H1 (cell line): ENCODE measurements around the gene RAD51B.

Source experiments
- CEBPB ChIP-seq: IDR thresholded peaks from 2 replicates; pipeline ENCODE4 v1.6.1; 2012; ENCODE audit warnings: low read depth, low read length
- GABPA ChIP-seq: IDR thresholded peaks from 2 replicates; pipeline ENCODE4 v1.6.1; 2011; ENCODE audit warnings: mild to moderate bottlenecking, low read length, moderate library complexity, borderline replicate concordance; ENCODE audit not compliant: insufficient read depth
- HDAC2 ChIP-seq, 2 experiments: fragments of 300-600 bp in 1 of 2; sonication (generic) in 1 of 2; IDR thresholded peaks; 2 replicates each; pipeline ENCODE4 v1.6.1; 2011 to 2012; ENCODE audit warnings: low read depth in 2 of 2, low read length in 2 of 2, mild to moderate bottlenecking in 2 of 2, moderate library complexity in 2 of 2, borderline replicate concordance in 1 of 2, inconsistent platforms in 1 of 2
- POLR2A ChIP-seq, 2 experiments: IDR thresholded peaks; 1 replicate in 1 of 2; 2 replicates in 1 of 2; pipeline ENCODE4 v1.6.1; 2011; ENCODE audit warnings: low read depth in 2 of 2, low read length in 2 of 2, mild to moderate bottlenecking in 2 of 2; ENCODE audit errors: control extremely low read depth in 1 of 2
- TF ChIP-seq, protein P1 (sequence below), 3 experiments: IDR thresholded peaks; 1 replicate in 2 of 3; 2 replicates in 1 of 3; pipeline versions ENCODE4 v1.5.1 to v1.6.1; 2011; ENCODE audit warnings: low read length in 3 of 3, mild to moderate bottlenecking in 3 of 3, inconsistent platforms in 2 of 3, low read depth in 1 of 3, moderate library complexity in 1 of 3; ENCODE audit not compliant: insufficient read depth in 1 of 3; ENCODE audit errors: control extremely low read depth in 1 of 3

DNA sequence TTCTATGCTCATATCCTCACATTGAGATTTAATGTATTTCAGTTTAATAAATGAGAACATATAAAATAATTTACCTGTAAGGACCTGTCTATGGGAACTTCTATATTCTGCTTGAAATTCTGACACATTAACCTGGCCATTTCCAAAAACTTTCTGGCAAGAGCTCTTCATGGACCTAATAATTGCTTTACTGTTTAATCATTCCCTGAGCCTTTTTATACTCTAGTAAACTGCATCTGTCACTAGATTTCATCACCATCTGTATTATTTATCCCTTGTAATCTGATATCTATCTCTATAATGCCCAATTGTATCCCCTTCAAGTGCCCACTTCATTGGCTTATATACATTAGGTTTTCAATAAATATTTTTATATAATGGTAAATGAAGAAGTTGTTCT is 327.7 kb downstream of the RAD51B start:
- no peak for TF ChIP-seq HDAC2 (IDR thresholded peaks at IDR 0.05; ENCODE audit: borderline replicate concordance in 1 of 2, low read depth in 2 of 2, low read length in 2 of 2)
- TF ChIP-seq GABPA, result no peak
- TF ChIP-seq, protein P1, sequence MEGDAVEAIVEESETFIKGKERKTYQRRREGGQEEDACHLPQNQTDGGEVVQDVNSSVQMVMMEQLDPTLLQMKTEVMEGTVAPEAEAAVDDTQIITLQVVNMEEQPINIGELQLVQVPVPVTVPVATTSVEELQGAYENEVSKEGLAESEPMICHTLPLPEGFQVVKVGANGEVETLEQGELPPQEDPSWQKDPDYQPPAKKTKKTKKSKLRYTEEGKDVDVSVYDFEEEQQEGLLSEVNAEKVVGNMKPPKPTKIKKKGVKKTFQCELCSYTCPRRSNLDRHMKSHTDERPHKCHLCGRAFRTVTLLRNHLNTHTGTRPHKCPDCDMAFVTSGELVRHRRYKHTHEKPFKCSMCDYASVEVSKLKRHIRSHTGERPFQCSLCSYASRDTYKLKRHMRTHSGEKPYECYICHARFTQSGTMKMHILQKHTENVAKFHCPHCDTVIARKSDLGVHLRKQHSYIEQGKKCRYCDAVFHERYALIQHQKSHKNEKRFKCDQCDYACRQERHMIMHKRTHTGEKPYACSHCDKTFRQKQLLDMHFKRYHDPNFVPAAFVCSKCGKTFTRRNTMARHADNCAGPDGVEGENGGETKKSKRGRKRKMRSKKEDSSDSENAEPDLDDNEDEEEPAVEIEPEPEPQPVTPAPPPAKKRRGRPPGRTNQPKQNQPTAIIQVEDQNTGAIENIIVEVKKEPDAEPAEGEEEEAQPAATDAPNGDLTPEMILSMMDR (IDR thresholded peaks at IDR 0.05; ENCODE audit: control extremely low read depth in 1 of 3, insufficient read depth in 1 of 3, low read depth in 1 of 3, low read length in 3 of 3), result no peak
- TF ChIP-seq POLR2A (IDR thresholded peaks at IDR 0.05; ENCODE audit: control extremely low read depth in 1 of 2, low read depth in 2 of 2, low read length in 2 of 2), result no peak
- no peak for TF ChIP-seq CEBPB
